ENCODE data around the gene COA4. TPM values are rescaled to one million over a fixed set of nuclear protein-coding genes. Genes with fewer than 3 reads are reported as not detected.
A peak's percentile ranks its signal among the peaks of the same experiment; 100 is the strongest.

The COA4 gene
- total RNA-seq, 1 donor, result 15.6 TPM

- Histone ChIP-seq H3K4me1 (ENCODE audit: insufficient read depth, low read length) (peaks cover 24% of the 10 kb centered on the region), H3K27me3 (ENCODE audit: insufficient read depth, low read length) (no peaks in the 10 kb centered on the region), H3K4me3 (ENCODE audit: low read length) (no peak overlapping the region), H3K9me3 (ENCODE audit: low read depth, low read length) (no peaks in the 10 kb centered on the region)
These were observed 2.1 kb upstream of the COA4 start for GRCh38 chr11:73878771-73879170.

GRCh38 chr11:73875840-73876239 lies 806 bp downstream of the COA4 start:
- Histone ChIP-seq H3K27me3 (ENCODE audit: insufficient read depth, low read length) (no peaks in the 10 kb centered on the region), H3K4me3 (ENCODE audit: low read length) (peak overlapping the region; percentile 72), H3K9me3 (ENCODE audit: low read depth, low read length) (no peaks in the 10 kb centered on the region), H3K4me1 (ENCODE audit: insufficient read depth, low read length) (peaks cover 24% of the 10 kb centered on the region)

- H3K9me3 ChIP-seq (ENCODE audit: low read depth, low read length), result no peaks in the 10 kb centered on the region
- no peaks in the 10 kb centered on the region for H3K27me3 ChIP-seq (ENCODE audit: insufficient read depth, low read length)
- peaks cover 24% of the 10 kb centered on the region for H3K4me1 ChIP-seq (ENCODE audit: insufficient read depth, low read length)
- no peak overlapping the region for H3K4me3 ChIP-seq (ENCODE audit: low read length)
These were observed 1.3 kb downstream of the COA4 start for GRCh38 chr11:73875380-73875779.

- peaks cover 24% of the 10 kb centered on the region for H3K4me1 ChIP-seq (ENCODE audit: insufficient read depth, low read length)
- H3K4me3 ChIP-seq (ENCODE audit: low read length), result no peak overlapping the region
- no peaks in the 10 kb centered on the region for H3K9me3 ChIP-seq (ENCODE audit: low read depth, low read length)
- no peaks in the 10 kb centered on the region for H3K27me3 ChIP-seq (ENCODE audit: insufficient read depth, low read length)
These were observed 3.8 kb downstream of the COA4 start for GRCh38 chr11:73872749-73873357.

- H3K4me1 ChIP-seq (ENCODE audit: insufficient read depth, low read length), result peaks cover 9% of the 10 kb centered on the region
- no peaks in the 10 kb centered on the region for H3K9me3 ChIP-seq (ENCODE audit: low read depth, low read length)
- H3K4me3 ChIP-seq (ENCODE audit: low read length), result no peak overlapping the region
- H3K27me3 ChIP-seq (ENCODE audit: insufficient read depth, low read length), result no peaks in the 10 kb centered on the region
These were observed 6.4 kb downstream of the COA4 start for GRCh38 chr11:73870261-73870660.

GRCh38 chr11:73869332-73869949 lies 7.2 kb downstream of the COA4 start:
- no peaks in the 10 kb centered on the region for H3K9me3 ChIP-seq (ENCODE audit: low read depth, low read length)
- H3K4me1 ChIP-seq (ENCODE audit: insufficient read depth, low read length), result peaks cover under 1% of the 10 kb centered on the region
- H3K4me3 ChIP-seq (ENCODE audit: low read length), result no peak overlapping the region
- H3K27me3 ChIP-seq (ENCODE audit: insufficient read depth, low read length), result no peaks in the 10 kb centered on the region

- H3K27me3 ChIP-seq (ENCODE audit: insufficient read depth, low read length), result no peaks in the 10 kb centered on the region
These were observed 10.1 kb downstream of the COA4 start for GRCh38 chr11:73866586-73866996.

GRCh38 chr11:73866095-73866579 lies 10.5 kb downstream of the COA4 start:
- no peaks in the 10 kb centered on the region for H3K9me3 ChIP-seq (ENCODE audit: low read depth, low read length)
- no peaks in the 10 kb centered on the region for H3K27me3 ChIP-seq (ENCODE audit: insufficient read depth, low read length)
- no peaks in the 10 kb centered on the region for H3K4me1 ChIP-seq (ENCODE audit: insufficient read depth, low read length)
- no peak overlapping the region for H3K4me3 ChIP-seq (ENCODE audit: low read length)

More at GRCh38 chr11:73866586-73866996, 10.1 kb downstream of the COA4 start:
- Histone ChIP-seq H3K9me3 (ENCODE audit: low read depth, low read length) (no peaks in the 10 kb centered on the region), H3K4me3 (ENCODE audit: low read length) (no peak overlapping the region), H3K4me1 (ENCODE audit: insufficient read depth, low read length) (no peaks in the 10 kb centered on the region)

GRCh38 chr11:73862986-73863385 lies 13.7 kb downstream of the COA4 start:
- H3K9me3 ChIP-seq (ENCODE audit: low read depth, low read length), result no peaks in the 10 kb centered on the region
- no peaks in the 10 kb centered on the region for H3K4me1 ChIP-seq (ENCODE audit: insufficient read depth, low read length)
- H3K27me3 ChIP-seq (ENCODE audit: insufficient read depth, low read length), result no peaks in the 10 kb centered on the region
- H3K4me3 ChIP-seq (ENCODE audit: low read length), result no peak overlapping the region

GRCh38 chr11:73860202-73860601 lies 16.4 kb downstream of the COA4 start:
- Histone ChIP-seq H3K4me3 (ENCODE audit: low read length) (no peak overlapping the region), H3K27me3 (ENCODE audit: insufficient read depth, low read length) (no peaks in the 10 kb centered on the region), H3K4me1 (ENCODE audit: insufficient read depth, low read length) (no peaks in the 10 kb centered on the region), H3K9me3 (ENCODE audit: low read depth, low read length) (no peaks in the 10 kb centered on the region)

- Histone ChIP-seq H3K4me1 (ENCODE audit: insufficient read depth, low read length) (no peaks in the 10 kb centered on the region), H3K4me3 (ENCODE audit: low read length) (no peak overlapping the region), H3K27me3 (ENCODE audit: insufficient read depth, low read length) (no peaks in the 10 kb centered on the region), H3K9me3 (ENCODE audit: low read depth, low read length) (no peaks in the 10 kb centered on the region)
These were observed 17.0 kb downstream of the COA4 start for GRCh38 chr11:73859671-73860070.

GRCh38 chr11:73856031-73856567 lies 20.5 kb downstream of the COA4 start:
- Histone ChIP-seq H3K27me3 (ENCODE audit: insufficient read depth, low read length) (no peaks in the 10 kb centered on the region), H3K4me1 (ENCODE audit: insufficient read depth, low read length) (no peaks in the 10 kb centered on the region), H3K4me3 (ENCODE audit: low read length) (no peak overlapping the region)

GRCh38 chr11:73854680-73855079 lies 22.0 kb downstream of the COA4 start:
- Histone ChIP-seq H3K4me3 (ENCODE audit: low read length) (no peak overlapping the region), H3K9me3 (ENCODE audit: low read depth, low read length) (no peaks in the 10 kb centered on the region), H3K4me1 (ENCODE audit: insufficient read depth, low read length) (no peaks in the 10 kb centered on the region), H3K27me3 (ENCODE audit: insufficient read depth, low read length) (no peaks in the 10 kb centered on the region)

More at GRCh38 chr11:73856031-73856567, 20.5 kb downstream of the COA4 start:
- no peaks in the 10 kb centered on the region for H3K9me3 ChIP-seq (ENCODE audit: low read depth, low read length)

GRCh38 chr11:73852049-73852448 lies 24.6 kb downstream of the COA4 start:
- H3K9me3 ChIP-seq (ENCODE audit: low read depth, low read length), result no peaks in the 10 kb centered on the region
- H3K4me1 ChIP-seq (ENCODE audit: insufficient read depth, low read length), result no peaks in the 10 kb centered on the region
- no peak overlapping the region for H3K4me3 ChIP-seq (ENCODE audit: low read length)
- no peaks in the 10 kb centered on the region for H3K27me3 ChIP-seq (ENCODE audit: insufficient read depth, low read length)

GRCh38 chr11:73851046-73851764 lies 25.4 kb downstream of the COA4 start:
- no peaks in the 10 kb centered on the region for H3K9me3 ChIP-seq (ENCODE audit: low read depth, low read length)
- no peaks in the 10 kb centered on the region for H3K27me3 ChIP-seq (ENCODE audit: insufficient read depth, low read length)
- no peaks in the 10 kb centered on the region for H3K4me1 ChIP-seq (ENCODE audit: insufficient read depth, low read length)
- H3K4me3 ChIP-seq (ENCODE audit: low read length), result no peak overlapping the region
